HG02759 (cell line): ENCODE results near the gene ATXN2.
"Not testable (repeated sequence)": the region's sequence is repeated elsewhere in the genome, so short reads cannot be mapped to it uniquely, and the experiment has no call there.

Experiments
- ATAC-seq: cut with Tn5 transposase; IDR thresholded peaks from one replicate; pipeline ENCODE4 v1.9.1; 2021; ENCODE audit warnings: mild to moderate bottlenecking, moderate library complexity; ENCODE audit not compliant: unreplicated experiment

ATXN2 gene

GRCh38 chr12:111574797-111575443 is 24.2 kb downstream of the ATXN2 start:
- no peak for ATAC-seq

- ATAC-seq = no peak
These were observed 25.6 kb downstream of the ATXN2 start for GRCh38 chr12:111573476-111573875.

GRCh38 chr12:111570084-111570961 is 28.8 kb downstream of the ATXN2 start:
- ATAC-seq = no peak

- no peak for ATAC-seq
These were observed 29.6 kb downstream of the ATXN2 start for GRCh38 chr12:111569363-111570083.

- not testable (repeated sequence) for ATAC-seq
These were observed 38.3 kb downstream of the ATXN2 start for GRCh38 chr12:111560844-111561243.

- ATAC-seq = no peak
These were observed 41.1 kb downstream of the ATXN2 start for GRCh38 chr12:111558107-111558376.

- ATAC-seq = no peak
These were observed 41.6 kb downstream of the ATXN2 start for GRCh38 chr12:111557271-111558106.

GRCh38 chr12:111556676-111557075 is 42.4 kb downstream of the ATXN2 start:
- no peak for ATAC-seq

- not testable (repeated sequence) for ATAC-seq
These were observed 43.8 kb downstream of the ATXN2 start for GRCh38 chr12:111555313-111555712.

GRCh38 chr12:111546758-111547383 is 52.2 kb downstream of the ATXN2 start:
- no peak for ATAC-seq

- ATAC-seq = no peak
These were observed 52.9 kb downstream of the ATXN2 start for GRCh38 chr12:111546171-111546570.

GRCh38 chr12:111544032-111544431 is 55.1 kb downstream of the ATXN2 start:
- ATAC-seq = no peak

GRCh38 chr12:111532751-111533150 is 66.4 kb downstream of the ATXN2 start:
- ATAC-seq = no peak

GRCh38 chr12:111529424-111530368 is 69.4 kb downstream of the ATXN2 start:
- no peak for ATAC-seq

- ATAC-seq = no peak
These were observed 75.4 kb downstream of the ATXN2 start for GRCh38 chr12:111523587-111524167.

GRCh38 chr12:111521801-111522200 is 77.3 kb downstream of the ATXN2 start:
- no peak for ATAC-seq

- no peak for ATAC-seq
These were observed 79.2 kb downstream of the ATXN2 start for GRCh38 chr12:111519937-111520336.

- ATAC-seq = no peak
These were observed 80.0 kb downstream of the ATXN2 start for GRCh38 chr12:111519083-111519482.

GRCh38 chr12:111507719-111508118 is 91.4 kb downstream of the ATXN2 start:
- ATAC-seq = not testable (repeated sequence)
